NCI-H774 (cell line): ENCODE data around the gene DYSF.

Source experiments
- DNase-seq: peaks from one replicate; lab custom pipeline; 2025; lab: John Stamatoyannopoulos, UW

The DYSF gene

DNA sequence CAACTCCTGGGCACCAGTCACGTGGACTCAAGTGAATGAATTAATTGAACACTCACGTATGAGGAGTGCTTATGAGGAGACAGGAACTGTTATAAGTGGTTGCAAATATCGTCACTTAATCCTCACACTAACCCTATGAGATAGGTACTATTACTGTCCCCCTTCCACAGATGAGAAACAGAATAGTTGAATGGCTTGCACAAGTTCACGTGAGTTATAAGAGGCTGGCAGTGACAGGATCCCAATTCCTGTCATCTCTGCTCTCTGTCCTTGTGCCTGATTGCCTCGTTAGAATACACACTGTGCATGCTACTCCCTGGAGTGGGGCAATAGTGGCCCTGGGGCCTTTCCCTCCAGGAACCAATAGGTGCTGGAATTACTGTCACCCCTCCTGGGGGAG is 253.5 kb downstream of the DYSF start:
- no peak for DNase-seq

DNA sequence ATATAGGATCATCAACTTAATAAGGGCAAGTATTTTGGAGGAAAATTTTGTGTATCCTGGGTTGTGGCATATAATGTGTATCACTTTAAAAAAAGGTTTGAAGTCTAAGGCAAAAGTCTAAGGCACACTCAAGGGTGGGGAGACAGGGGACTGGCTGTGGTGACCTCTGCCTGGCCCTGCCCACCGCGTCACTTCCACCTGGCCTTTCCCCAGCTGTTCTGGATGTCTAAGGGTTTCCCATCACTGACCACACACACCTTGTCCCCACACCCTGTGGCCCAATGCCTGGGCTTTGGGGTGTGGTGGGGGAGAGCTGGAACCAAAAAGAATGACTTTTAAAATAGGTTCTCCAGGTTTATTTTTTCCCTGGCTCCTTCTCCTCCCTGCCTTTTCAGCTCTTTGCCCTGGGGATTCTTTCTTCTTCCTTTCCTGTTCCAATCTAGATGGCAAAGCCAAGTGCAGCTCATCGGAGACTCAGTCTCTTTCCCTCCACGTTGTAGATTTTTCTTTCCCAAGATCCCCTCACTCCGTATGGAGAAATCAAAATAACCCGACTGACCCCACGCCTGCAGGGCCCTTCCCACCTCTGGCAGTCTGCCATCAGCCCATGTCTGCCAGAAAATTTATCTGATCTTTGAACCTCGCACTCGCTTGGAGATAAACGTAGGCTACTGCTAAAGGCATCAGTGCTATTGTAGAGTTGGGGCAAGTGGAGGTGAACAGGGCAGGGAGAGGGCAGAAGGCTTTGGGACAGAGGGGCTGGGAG is 257.2 kb downstream of the DYSF start:
- DNase-seq: no peak

DNA sequence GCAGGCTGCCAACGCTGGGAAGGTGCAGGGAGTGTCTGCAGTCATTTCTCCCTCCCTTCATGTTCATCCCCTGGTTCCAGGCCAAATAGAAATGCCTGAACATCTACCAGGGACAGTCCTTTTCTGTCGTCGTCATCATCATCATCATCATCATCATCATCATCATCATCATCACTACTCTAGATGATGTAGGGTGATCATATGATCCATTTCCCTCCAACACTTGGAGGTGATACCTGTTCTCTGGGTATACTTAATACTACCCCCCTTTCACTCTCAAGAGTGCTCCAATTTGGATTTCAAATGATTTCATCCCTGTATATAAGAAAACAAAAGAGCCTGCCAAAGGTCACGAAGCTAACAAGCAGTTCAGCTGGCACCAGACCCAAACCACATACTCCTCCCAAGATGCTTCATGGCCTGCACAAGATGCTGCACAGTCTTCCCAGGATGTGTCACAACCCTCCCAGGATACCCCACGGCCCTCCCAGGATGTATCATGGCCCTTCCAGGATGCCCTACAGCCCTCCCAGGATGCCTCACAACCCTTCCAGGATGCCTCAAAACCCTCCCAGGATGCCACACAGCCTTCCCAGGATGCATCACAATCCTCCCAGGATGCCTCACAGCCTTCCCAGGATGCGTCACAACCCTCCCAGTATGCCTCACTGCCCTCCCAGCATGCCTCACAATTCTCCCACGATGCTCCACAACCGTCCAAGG is 257.9 kb downstream of the DYSF start:
- DNase-seq: no peak

DNA sequence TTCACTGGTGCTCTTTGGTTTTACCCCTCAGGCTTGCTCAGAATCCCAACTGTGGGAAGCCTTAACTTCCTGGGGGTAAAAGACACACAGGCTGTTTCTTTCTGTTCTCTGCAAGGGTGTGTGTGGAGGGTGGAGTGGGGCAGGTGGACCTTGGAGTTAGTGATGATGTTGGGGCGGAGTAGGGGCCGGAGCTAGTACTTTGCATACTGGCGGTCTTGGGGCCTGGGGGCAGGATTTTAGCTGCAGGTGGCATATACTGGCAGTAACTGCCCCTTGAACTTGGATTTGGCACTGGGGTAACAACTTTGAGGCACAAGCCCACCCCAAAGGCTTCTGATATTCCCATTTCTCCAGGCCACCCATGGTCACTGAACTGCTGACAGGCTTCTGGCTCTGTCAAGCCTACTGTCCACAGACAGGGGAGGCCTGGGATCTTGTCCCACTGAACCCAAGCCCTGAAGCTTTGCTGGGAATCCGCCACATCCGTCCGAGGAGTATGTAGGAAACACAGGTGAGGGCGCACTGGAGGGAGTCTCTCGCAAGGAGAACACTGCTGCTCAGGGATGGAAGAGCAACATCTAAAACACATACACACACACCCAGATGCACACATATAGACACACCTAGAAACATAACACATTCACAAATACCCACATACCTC is 258.9 kb downstream of the DYSF start:
- no peak for DNase-seq

DNA sequence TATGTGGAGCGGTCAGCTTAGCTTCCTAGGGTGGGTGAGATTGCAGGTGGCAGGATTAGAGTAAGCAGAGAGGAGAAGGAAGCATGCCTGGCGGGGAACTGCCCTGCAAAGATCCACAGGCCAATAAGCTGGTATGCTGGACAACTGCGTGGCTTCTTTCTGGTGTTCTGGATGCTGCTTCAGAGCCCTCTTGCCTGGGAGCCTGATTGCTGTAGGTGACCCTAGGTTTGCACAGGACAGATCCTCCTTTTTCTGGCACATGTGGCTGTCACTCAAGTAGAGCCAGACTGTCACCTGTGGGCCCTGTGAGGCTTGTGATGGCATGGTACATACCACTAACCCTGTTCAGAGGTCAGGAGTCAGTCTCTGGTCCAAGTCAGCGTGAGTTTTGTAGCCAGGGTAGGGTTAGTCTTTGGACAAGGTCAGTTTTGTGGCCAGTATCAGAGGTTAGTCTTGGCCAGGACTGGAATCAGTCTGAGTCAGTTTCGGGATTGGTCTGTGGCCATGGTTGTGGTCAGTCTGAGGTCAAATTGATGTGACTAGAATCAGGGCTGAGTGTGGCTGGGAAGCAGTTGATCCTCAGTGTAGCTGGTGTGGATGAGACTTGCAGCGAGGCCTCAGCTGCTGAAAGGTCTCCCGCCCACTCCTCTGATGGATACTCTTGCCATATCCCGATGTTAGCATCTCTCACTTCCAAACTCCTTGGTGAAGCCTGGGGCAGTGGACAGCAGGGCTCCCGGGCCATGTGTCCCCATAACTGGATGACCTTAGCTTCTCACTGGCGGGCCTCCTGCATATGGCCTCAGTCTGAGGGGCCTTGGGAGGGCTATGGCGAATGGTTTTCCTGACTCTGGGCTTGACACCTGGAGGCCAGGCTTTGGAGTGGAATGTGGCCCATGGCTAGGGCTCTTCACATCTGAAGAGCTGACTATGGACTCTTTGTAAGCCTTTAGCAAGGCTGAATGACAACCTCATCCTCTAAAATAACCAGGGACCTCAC is 260.5 kb downstream of the DYSF start:
- no peak for DNase-seq

DNA sequence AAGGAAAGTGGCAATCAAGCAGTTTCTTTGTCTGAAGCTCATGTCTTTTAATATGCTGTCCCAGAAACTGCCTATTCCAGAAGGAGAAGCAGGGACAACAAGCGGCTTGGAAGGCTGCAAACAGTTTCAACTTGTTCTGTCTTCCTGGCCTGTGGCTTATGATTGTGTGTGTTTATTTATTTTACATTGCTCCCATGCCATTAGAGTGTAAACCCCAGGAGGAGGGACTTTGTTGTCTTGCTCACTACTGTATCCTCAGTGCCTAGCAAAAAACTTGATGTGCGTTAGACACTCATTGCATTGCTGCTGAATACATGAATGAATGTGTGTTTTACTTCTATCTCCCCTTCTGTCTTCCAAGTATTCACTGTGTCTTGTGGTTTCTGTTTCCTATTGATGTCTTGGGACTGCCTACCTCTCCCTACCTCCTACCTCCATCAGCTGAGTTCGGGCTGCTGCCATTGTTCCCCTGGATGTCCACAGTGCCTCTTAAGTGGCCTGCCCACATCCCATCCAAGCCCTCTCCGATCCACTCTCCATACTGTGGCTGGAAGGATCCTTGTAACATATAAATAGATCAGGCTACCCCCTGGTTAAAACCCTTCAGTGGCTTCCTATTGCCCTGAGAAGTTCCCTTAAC is 261.4 kb downstream of the DYSF start:
- no peak for DNase-seq

DNA sequence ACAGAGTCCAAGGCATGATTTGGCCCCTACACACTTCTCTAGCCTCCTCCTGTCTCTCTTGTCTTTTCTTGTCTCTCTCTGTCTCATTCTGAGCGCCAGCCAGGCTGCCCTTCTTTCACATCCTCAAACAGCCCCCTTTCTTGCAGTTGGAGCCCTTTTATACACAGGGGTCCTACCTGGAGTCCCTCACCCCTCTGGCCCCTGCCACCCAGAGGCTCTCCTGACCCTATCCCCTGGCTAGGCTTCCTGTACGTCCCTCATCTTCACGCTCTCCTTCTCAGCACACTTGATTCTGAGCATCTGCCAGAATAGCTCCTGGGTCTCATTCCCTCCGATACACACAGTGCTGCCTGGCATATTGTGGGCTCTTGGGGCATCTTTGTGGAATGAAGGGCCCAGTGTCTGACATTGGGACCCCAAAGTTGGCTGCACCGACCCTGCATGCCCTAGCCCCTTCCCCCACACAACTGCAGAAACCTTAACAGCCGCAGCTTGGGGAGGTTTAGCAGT is 261.9 kb downstream of the DYSF start:
- DNase-seq: no peak

DNA sequence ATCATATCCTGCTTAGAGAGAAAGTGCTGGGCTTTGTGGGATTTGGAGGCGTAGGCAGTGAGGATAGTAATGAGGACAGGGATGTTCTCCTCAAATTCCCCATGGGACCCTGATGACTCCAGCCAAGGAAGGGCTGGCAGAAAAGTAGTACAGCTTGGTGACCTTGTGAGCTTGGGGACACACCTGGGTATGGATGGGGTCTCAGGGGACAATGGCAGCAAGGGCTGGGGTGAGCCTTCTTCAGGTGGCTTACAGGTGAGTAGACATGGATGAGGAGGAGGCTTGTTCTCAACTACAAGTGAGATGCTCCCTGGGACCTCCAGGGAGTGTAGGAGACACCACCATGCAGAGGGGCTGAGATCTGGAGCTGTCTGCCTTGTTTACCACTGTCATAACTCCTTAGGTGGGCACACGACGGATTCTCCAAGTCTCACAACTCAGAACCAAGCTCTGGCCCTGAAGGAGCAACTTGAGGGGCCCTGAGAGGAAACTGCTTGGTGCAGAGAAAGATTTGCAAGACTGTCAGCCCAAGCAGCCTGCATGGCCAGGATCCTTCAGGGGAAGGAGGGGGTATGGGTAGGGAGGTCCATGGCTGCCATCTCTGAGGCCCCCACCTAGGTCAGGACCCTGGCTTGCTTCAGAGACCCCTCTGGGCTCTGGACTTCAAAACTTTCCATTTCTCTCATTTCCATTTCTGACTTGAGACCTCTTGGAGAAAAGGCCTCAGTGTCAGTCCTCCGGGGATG is 262.8 kb downstream of the DYSF start:
- no peak for DNase-seq

DNA sequence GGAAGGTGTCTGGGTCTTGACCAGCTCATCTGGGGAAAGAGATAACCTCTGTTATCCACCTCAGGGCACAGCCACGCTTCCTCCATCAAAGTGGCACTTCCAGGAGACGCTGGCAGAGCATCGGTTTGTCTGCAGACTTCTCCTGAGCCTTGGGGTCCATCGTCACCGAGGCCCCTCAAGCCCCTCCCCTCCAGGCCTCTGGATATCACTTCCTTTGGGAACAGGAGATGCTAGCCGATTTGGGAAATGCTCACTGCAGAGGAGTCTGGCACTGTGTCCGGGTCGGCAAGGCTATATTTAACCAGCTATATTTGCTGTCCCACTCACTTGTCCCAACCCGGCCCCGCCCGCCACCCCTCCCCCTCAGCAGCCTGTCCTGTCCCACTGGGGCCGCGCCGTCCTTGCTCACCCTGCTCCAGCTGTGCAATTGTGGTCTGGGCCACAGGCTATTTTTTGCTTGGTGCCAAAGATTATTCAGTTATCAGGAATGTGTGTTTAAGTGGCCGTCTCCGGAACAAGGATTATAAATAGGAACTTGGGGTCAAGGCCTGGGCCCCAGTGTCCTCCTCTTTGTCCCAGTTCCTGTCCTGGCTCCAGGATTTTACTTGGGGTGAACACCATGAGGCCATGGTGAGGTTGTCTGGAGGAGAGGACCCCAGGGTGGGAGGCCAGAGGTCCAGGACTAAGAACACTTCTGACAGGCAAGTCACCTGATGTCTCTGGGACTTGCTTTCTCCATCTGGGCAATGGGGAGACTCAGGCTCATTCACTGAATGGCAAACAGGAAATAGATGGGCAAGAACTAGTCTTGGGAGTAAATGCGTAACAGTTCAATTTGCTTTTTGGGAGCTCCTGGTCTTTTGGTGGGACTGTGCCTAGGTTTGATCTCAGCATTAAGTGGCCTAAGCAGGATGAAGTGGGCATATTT is 263.6 kb downstream of the DYSF start:
- no peak for DNase-seq

DNA sequence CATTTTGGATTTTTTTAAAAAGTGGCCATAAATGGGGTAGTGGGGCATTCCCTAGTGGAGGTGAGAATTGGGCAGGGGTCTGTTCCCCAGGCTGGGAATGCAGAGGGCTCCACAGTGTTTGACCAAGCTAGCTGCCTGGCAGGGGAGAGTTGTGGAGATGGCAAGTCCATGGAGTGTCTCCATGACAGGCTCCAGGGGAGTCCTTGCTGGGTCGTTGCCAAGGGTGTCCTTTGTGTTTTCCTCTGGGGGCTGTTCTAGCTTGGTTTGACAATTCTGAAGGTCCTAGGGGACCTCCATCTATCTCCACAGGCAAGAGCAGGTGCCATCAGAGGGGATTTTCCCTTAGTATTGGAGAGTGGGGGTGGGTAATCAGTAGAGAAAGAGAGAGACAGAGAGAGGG is 265.3 kb downstream of the DYSF start:
- DNase-seq: no peak

DNA sequence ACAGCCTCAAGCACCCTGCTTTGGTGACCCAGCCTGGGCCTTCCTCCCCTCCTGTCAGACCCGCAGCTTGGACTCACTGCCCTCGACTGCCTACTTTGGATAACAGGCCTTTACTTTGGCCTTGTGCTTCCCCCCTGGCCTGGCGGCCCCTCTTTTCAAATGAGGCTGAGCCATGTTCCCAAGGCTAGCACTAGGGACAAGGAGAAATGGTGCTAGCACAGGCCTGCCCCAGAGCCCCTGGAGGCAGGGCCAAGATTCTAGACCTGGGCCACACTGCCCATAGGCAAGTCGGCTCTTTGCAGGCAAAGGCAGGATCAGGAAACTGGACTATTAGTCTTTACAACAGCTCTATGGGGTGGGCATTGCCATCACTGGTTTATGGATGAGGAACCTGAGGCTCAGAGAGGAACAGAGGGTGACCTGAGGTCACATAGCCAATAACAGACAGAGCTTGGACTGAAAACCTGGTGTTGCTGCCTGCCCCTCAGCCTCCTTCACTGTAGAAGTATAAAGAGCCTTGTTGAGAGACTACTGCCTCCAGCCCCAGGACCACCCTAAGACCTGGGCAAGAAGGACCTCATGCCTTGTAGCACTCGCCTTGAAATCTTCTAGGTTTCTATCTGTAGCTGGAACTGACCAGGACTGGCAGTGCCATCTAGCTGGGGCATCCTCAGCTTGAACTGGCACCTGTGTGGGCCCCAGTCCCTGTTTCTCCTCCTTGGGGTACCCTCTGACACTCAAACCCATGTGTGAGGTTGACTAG is 266.3 kb downstream of the DYSF start:
- DNase-seq: no peak

DNA sequence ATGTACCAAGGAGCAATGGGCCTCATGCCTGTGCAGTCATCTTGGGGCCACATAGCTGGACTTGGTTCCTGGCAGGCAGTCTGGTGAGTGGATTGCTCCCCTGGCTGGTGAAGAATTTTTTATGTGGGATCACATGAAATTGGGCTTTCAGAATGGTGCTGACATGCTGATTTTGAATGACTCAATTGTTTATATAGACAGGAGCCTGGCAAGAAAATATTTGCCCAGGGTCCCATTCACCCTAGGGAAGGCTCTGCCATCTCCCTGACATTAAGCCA is 266.9 kb downstream of the DYSF start:
- DNase-seq: no peak

DNA sequence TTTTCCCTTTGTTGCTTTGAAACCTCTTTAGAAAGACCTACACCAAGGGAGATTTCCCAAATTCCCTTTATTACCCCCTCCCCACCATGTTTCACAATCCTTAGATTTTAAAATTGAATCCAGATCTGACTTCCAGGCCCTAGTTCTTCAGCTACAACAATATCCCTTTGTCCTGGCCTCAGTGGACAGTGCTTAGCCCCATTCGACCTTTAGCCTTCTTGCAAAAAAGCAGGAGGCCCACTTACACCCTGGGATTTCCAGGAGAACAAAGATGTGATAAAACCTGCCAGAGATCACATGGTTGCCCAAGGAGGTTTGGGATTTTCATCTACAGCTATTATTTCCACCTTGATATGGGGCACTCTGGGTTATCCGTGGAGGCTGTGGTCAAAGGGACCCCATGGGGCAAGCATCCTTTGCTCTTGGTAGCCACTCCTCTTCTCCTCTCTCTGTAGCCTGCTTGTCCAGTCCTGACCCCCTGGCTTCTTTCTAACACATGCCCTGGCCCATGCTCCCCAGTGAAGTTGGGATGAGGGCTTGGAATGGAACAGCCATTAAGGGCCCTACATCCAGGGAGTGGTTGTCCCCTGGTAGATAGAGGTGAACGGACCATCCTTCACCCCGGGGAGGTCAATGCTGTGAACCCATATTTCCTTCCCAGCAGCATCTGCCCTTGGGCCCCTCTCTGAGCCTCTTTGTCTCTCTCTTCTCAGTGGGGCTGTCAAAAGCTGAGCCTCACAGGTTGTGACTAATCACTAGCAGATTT is 267.4 kb downstream of the DYSF start:
- no peak for DNase-seq

DNA sequence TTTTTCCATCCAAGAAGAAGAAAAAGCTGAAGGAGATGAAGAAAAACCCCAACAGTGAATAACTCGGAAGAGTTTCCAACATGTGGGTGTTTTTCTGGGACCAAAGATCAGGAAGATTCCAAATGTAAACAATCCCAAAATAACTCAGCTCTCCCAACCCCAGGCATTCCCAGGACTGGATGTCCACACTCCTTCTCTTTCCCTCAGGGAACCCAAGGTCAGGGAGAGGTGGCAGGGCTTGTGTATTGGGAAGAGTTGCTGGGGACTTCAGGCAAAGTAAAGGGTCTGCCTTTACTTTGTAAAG is 268.0 kb downstream of the DYSF start:
- no peak for DNase-seq

DNA sequence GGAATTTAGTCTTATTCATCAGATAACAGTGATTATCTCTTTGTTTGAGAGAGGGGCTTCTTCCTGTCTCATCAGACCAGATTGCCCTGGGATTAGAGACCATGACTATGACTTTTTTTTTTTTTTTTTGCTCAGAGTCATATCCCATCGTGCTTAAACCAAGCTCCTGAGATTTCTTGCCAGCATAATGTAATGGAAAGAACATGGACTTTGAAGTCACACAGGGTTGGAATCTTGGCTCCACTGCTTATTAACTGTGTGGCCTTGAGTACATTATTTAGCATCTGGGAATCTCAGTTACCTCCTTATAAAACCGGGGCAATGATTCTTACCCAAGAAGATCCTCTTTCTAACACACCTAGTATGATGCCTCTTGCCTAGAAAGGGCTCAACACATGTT is 268.3 kb downstream of the DYSF start:
- DNase-seq: no peak

DNA sequence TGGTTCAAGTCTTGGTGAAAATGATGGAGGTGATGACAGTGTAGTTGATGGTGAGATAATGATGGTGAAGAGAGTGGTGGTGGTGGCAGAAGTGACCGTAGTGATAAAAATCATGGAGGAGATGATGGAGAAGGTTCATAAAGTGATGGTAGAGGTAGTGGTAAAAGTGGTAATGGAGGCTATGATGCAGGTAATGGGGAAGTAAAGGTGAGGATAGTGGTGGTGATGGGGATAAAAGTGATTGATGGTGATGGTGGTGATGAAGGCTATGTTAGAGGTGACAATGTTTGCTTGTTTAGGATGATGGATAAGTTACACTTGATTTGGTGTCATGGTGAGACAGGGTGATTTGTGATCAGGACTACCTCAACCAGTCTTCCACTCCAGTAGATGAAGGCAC is 268.9 kb downstream of the DYSF start:
- no peak for DNase-seq

DNA sequence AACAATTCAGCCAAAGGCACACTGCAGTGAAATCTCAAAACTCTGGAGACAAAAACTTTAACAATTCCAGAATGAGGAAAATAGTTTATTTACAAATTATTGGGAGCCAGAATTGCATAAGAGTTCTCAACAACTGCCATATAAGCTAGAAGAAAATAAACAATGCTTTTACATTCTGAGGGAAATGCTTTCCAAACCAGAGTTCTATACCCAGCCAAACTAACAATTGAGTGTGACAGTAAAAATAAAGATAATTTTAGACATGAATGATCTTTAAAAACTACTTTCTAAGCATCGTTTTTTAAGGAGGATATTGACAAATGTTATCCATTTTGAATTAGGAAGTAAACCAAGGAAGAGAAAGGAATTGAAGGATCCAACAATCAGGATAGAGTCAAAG is 271.4 kb downstream of the DYSF start:
- DNase-seq: no peak

DNA sequence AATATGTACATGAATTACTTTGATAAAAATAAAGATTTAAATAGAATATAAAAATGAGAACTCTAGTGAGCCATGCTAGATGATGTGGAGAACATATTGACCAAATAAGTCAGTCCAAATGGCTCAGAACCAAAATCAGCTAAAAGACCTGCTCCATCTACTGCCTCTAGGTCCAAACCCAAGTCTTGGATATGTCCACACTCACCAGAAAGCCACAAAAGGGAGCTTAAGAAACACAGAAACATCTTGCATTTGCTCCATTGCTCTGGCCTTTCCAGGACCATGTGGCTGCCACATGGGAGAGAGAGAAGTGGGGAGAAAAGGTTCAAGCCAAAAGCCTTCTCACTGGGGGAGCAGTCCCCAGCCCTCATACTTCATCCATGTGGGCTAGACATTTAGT is 272.5 kb downstream of the DYSF start:
- DNase-seq: no peak
